DND-41 (cell line): ENCODE data around the gene TARBP2.

Source experiments
- EZH2 ChIP-seq: IDR thresholded peaks from 3 replicates; pipeline ENCODE4 v1.6.1; 2012; ENCODE audit warnings: borderline replicate concordance, low read depth, mild to moderate bottlenecking, moderate library complexity, low read length, inconsistent platforms; ENCODE audit not compliant: severe bottlenecking
- TF ChIP-seq, protein P1 (sequence below): IDR thresholded peaks from 2 replicates; pipeline ENCODE4 v1.5.1; 2012; ENCODE audit warnings: borderline replicate concordance, low read length, moderate library complexity, mild to moderate bottlenecking; ENCODE audit not compliant: poor library complexity, severe bottlenecking; ENCODE audit errors: extremely low read depth

DNA sequence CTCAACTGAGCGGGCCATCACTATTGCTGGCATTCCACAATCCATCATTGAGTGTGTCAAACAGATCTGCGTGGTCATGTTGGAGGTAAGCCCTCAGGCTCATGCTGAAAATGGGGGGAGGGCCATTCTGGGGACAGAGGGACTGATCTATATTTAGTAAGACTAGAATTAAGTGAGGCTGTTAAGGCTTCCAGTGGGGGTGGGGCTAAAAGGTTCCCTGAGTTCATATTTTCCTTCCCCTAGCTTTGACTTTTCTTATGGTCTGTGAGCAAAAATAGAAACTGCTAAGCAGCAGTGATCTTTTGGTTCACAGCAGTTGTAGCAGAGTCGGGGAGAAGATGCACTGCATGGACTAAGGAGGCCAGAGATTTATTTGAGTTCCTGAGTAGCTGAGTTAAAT, 40.0 kb upstream of the TARBP2 start:
- TF ChIP-seq, protein P1, sequence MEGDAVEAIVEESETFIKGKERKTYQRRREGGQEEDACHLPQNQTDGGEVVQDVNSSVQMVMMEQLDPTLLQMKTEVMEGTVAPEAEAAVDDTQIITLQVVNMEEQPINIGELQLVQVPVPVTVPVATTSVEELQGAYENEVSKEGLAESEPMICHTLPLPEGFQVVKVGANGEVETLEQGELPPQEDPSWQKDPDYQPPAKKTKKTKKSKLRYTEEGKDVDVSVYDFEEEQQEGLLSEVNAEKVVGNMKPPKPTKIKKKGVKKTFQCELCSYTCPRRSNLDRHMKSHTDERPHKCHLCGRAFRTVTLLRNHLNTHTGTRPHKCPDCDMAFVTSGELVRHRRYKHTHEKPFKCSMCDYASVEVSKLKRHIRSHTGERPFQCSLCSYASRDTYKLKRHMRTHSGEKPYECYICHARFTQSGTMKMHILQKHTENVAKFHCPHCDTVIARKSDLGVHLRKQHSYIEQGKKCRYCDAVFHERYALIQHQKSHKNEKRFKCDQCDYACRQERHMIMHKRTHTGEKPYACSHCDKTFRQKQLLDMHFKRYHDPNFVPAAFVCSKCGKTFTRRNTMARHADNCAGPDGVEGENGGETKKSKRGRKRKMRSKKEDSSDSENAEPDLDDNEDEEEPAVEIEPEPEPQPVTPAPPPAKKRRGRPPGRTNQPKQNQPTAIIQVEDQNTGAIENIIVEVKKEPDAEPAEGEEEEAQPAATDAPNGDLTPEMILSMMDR = no peak
- TF ChIP-seq EZH2 = no peak
